ENCODE measurements around the gene ZNF526.

Gene ZNF526

DNA sequence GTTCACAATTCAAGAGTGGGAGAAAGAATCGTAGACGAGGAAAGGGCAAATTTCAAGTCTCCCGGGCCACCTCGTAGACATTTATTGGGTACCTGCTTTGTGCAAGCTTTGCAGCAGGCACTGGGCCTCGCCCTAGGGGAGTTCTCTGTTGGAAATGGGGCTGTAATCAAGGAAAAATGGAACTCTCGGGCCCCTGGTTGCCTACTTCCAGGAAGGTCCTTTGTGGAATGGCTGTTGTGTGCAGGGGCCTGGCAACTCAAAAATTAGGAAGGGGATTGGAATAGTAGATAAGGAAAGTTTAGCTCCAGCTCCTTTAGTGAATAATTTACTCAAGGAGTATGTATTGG, 612 bp downstream of the ZNF526 start (continued):
- no peak for TF ChIP-seq ZFP69B (tag by site-specific recombination; IDR thresholded peaks at IDR 0.05)
- 0 out of 2 replicates have a peak, but pooled peaks have one; percentile 3 for TF ChIP-seq ZNF398 (tag by site-specific recombination; IDR thresholded peaks at IDR 0.05)
- TF ChIP-seq OSR2 (tag by site-specific recombination; IDR thresholded peaks at IDR 0.05) = no peak
- TF ChIP-seq, protein P1, sequence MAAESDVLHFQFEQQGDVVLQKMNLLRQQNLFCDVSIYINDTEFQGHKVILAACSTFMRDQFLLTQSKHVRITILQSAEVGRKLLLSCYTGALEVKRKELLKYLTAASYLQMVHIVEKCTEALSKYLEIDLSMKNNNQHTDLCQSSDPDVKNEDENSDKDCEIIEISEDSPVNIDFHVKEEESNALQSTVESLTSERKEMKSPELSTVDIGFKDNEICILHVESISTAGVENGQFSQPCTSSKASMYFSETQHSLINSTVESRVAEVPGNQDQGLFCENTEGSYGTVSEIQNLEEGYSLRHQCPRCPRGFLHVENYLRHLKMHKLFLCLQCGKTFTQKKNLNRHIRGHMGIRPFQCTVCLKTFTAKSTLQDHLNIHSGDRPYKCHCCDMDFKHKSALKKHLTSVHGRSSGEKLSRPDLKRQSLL (tag by site-specific recombination; IDR thresholded peaks at IDR 0.05) = no peak
- TF ChIP-seq TRIM28 (IDR thresholded peaks at IDR 0.05; ENCODE audit: borderline replicate concordance, low read length) = no peak
- no peak for TF ChIP-seq MZF1 (tag by site-specific recombination; IDR thresholded peaks at IDR 0.05; ENCODE audit: borderline replicate concordance)
- TF ChIP-seq ZNF513 (tag by site-specific recombination; IDR thresholded peaks at IDR 0.05) = no peak

GRCh38 chr19:42224940-42225717, 5.0 kb downstream of the ZNF526 start:
- TF ChIP-seq ZNF513 (tag by site-specific recombination; IDR thresholded peaks at IDR 0.05) (peak; percentile 99), ZNF391 (tag by site-specific recombination; IDR thresholded peaks at IDR 0.05; ENCODE audit: borderline replicate concordance, low read depth) (no peak), ZNF561 (tag by site-specific recombination; IDR thresholded peaks at IDR 0.05; ENCODE audit: borderline replicate concordance) (no peak)
- no peaks in the 10 kb centered on the region for H3K9me3 ChIP-seq (ENCODE audit: control insufficient read depth, insufficient read depth, low read depth, low read length)
- POLR2A ChIA-PET = interaction anchor here (0.9 to 2.8 kb wide), 4 partner anchors 10 to 172 kb away, joined by 3 to 11 read pairs (median 8); partner anchors contain the start of gene GSK3A
- CTCF ChIA-PET = no interaction called here
- H3K4me3 ChIP-seq (ENCODE audit: low read depth, low read length) = no peak overlapping the region
- H3K27ac ChIP-seq (ENCODE audit: extremely low read depth, low read depth, low read length) = no peak overlapping the region
- peaks cover 7% of the 10 kb centered on the region; the same call in 1 of the 2 replicates for H3K4me1 ChIP-seq (ENCODE audit: control insufficient read depth, insufficient read depth, low read length)
- peaks cover 58 to 68% of the 10 kb centered on the region in 2 experiments for H3K36me3 ChIP-seq (ENCODE audit: control insufficient read depth in 2 of 2, insufficient read depth in 1 of 2, low read length in 2 of 2)

- Histone ChIP-seq H3K36me3 (ENCODE audit: control insufficient read depth in 2 of 2, insufficient read depth in 1 of 2, low read length in 2 of 2) (peaks cover 64 to 73% of the 10 kb centered on the region in 2 experiments), H3K4me3 (ENCODE audit: low read depth, low read length) (no peak overlapping the region), H3K27ac (ENCODE audit: extremely low read depth, low read depth, low read length) (no peak overlapping the region), H3K4me1 (ENCODE audit: control insufficient read depth, insufficient read depth, low read length) (peaks cover 5% of the 10 kb centered on the region; the same call in 1 of the 2 replicates), H3K9me3 (ENCODE audit: control insufficient read depth, insufficient read depth, low read depth, low read length) (no peaks in the 10 kb centered on the region)
- ChIA-PET POLR2A (interaction anchor here (1.0 to 2.8 kb wide), 4 partner anchors 9 to 17 kb away, joined by 3 to 10 read pairs (median 6); partner anchors contain the start of gene GSK3A), CTCF (interaction anchor here (0.9 to 1.5 kb wide), 2 partner anchors 49 to 117 kb away, joined by 3 to 9 read pairs; no protein-coding TSS in a partner anchor)
- peak; percentile 36; the same call in 1 of the 2 replicates for TF ChIP-seq SCRT2 (tag by site-specific recombination; IDR thresholded peaks at IDR 0.05)
- TF ChIP-seq ZBTB20 (tag by site-specific recombination; IDR thresholded peaks at IDR 0.05) = no peak
- no peak for TF ChIP-seq OSR2 (tag by site-specific recombination; IDR thresholded peaks at IDR 0.05)
Measured at GRCh38 chr19:42225718-42226292, 5.7 kb downstream of the ZNF526 start.

Measured in HEK293 (cell line).